ENCODE data around the gene APBB3. TPM values are rescaled to one million over a fixed set of nuclear protein-coding genes. Genes with fewer than 3 reads are reported as not detected.

The APBB3 gene
- total and polyA plus RNA-seq, 2 experiments from 2014 or later, result 13.1 to 13.8 TPM

DNA sequence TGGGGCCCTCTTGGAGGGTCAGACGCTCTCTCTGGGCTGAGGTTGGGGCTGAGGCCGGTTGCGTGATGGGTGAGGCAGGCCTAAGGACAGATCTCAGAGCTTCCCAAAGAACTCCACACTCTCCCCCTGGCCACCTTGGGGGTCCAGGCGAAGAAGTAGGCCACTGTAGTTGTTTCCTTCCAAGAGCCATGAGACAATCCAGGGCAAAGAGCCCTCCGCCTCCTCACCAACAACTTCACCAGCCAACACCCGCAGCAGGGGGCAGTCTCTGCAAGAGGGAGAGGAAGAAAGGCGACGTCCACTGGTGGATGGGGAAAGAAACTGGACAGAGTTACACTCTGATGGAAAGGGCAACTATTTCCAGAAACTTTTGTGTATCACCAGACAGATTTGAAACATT, 10.9 kb upstream of the APBB3 start:
- Histone ChIP-seq H2AFZ (no peak overlapping the region), H4K20me1 (ENCODE audit: insufficient read depth) (no peaks in the 10 kb centered on the region), H3K27ac (no peak overlapping the region), H3K4me1 (ENCODE audit: insufficient read depth) (no peaks in the 10 kb centered on the region), H3K36me3 (ENCODE audit: low read depth) (no peaks in the 10 kb centered on the region), H3K4me2 (ENCODE audit: unreplicated experiment) (no peak overlapping the region), H3K4me3 (no peak overlapping the region), H3K27me3 (replicated peaks; ENCODE audit: insufficient read depth) (no peaks in the 10 kb centered on the region), H3K9me3 (ENCODE audit: low read depth) (no peaks in the 10 kb centered on the region), H3K79me2 (ENCODE audit: insufficient read depth) (no peaks in the 10 kb centered on the region), H3F3A (ENCODE audit: insufficient read depth) (no peaks in the 10 kb centered on the region), H3K9ac (no peak overlapping the region), H3K9me2 (ENCODE audit: insufficient read depth) (no peaks in the 10 kb centered on the region)
- no peak for TF ChIP-seq EZH2 (IDR thresholded peaks at IDR 0.05; ENCODE audit: insufficient read depth, poor library complexity, severe bottlenecking)
- no peak for TF ChIP-seq EZH2phosphoT487 (IDR thresholded peaks at IDR 0.05; ENCODE audit: insufficient read depth, low read depth)
- in situ Hi-C loops (cut with MboI), result no loop called here
- DNase-seq, result peak; percentile 69
- WGBS, 2 experiments (ENCODE audit: low coverage in 1 of 2, low lambda C conversion rate in 2 of 2, missing lambda C conversion rate in 2 of 2), result 62 to 68% methylated on average over 8 of the region's 8 CpGs

DNA sequence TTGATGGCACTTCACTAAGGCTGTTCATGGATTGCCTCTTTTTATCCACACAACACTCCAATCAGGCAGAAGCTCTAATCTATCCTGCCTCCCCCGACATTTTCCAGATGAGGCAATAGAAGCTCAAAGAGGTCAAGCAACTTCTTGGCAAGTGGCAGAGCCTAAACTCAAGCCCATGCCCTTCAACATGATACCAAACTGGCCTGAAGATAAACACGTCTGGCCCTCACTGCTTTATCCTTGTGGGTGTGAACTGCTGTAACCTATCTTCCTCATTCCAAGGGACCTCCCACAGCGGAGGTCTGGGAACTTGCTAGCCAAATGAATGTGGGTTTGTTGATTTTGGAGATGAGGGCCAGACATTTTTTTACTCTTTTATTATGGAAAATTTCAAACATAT, 9.8 kb upstream of the APBB3 start:
- Histone ChIP-seq H3K9me2 (ENCODE audit: insufficient read depth) (no peaks in the 10 kb centered on the region), H3K36me3 (ENCODE audit: low read depth) (no peaks in the 10 kb centered on the region), H3K4me2 (ENCODE audit: unreplicated experiment) (no peak overlapping the region), H3K9me3 (ENCODE audit: low read depth) (no peaks in the 10 kb centered on the region), H3K9ac (no peak overlapping the region), H4K20me1 (ENCODE audit: insufficient read depth) (no peaks in the 10 kb centered on the region), H3K79me2 (ENCODE audit: insufficient read depth) (0 out of 2 replicates have a peak, but pooled peaks cover 2% of the 10 kb centered on the region), H3K4me3 (no peak overlapping the region), H3F3A (ENCODE audit: insufficient read depth) (no peaks in the 10 kb centered on the region), H2AFZ (no peak overlapping the region), H3K27ac (no peak overlapping the region), H3K27me3 (replicated peaks; ENCODE audit: insufficient read depth) (no peaks in the 10 kb centered on the region), H3K4me1 (ENCODE audit: insufficient read depth) (no peaks in the 10 kb centered on the region)
- in situ Hi-C loops (cut with MboI), result no loop called here
- 43 to 44% methylated on average over 3 of the region's 3 CpGs for WGBS, 2 experiments (ENCODE audit: low coverage in 1 of 2, low lambda C conversion rate in 2 of 2, missing lambda C conversion rate in 2 of 2)
- DNase-seq, result no peak
- TF ChIP-seq EZH2 (IDR thresholded peaks at IDR 0.05; ENCODE audit: insufficient read depth, poor library complexity, severe bottlenecking), result no peak

DNA sequence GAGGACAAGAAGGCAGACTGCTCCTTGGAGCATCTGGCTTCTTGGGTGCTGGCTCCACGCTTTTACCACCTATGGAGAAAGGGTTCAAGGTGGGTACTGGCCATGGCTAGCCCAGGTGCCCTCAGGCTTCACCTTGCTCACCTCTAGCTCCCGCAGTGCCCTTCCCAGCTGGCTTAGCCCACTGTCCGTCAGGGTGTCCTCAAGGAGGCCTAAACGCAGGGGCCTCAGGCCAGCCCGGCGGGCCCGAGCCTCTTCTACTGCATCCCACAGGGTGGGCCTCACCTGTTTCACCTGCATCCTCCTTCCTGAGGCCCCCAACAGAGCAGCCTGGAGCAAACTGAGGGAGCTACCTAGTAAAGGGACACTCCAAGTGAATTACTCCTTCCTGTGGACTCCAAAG, 9.3 kb upstream of the APBB3 start:
- Histone ChIP-seq H3F3A (ENCODE audit: insufficient read depth) (no peaks in the 10 kb centered on the region), H3K9me3 (ENCODE audit: low read depth) (no peaks in the 10 kb centered on the region), H3K27me3 (replicated peaks; ENCODE audit: insufficient read depth) (no peaks in the 10 kb centered on the region), H3K79me2 (ENCODE audit: insufficient read depth) (peaks cover 6% of the 10 kb centered on the region; the same call in 1 of the 2 replicates), H2AFZ (no peak overlapping the region), H3K4me3 (no peak overlapping the region), H4K20me1 (ENCODE audit: insufficient read depth) (no peaks in the 10 kb centered on the region), H3K4me1 (ENCODE audit: insufficient read depth) (no peaks in the 10 kb centered on the region), H3K36me3 (ENCODE audit: low read depth) (no peaks in the 10 kb centered on the region), H3K9me2 (ENCODE audit: insufficient read depth) (no peaks in the 10 kb centered on the region), H3K27ac (no peak overlapping the region), H3K9ac (no peak overlapping the region), H3K4me2 (ENCODE audit: unreplicated experiment) (no peak overlapping the region)
- TF ChIP-seq EZH2phosphoT487 (IDR thresholded peaks at IDR 0.05; ENCODE audit: insufficient read depth, low read depth) (no peak), EZH2 (IDR thresholded peaks at IDR 0.05; ENCODE audit: insufficient read depth, poor library complexity, severe bottlenecking) (no peak)
- 88 to 94% methylated on average over 7 of the region's 7 CpGs for WGBS, 2 experiments (ENCODE audit: low coverage in 1 of 2, low lambda C conversion rate in 2 of 2, missing lambda C conversion rate in 2 of 2)
- DNase-seq, result no peak
- in situ Hi-C loops (cut with MboI), result no loop called here

DNA sequence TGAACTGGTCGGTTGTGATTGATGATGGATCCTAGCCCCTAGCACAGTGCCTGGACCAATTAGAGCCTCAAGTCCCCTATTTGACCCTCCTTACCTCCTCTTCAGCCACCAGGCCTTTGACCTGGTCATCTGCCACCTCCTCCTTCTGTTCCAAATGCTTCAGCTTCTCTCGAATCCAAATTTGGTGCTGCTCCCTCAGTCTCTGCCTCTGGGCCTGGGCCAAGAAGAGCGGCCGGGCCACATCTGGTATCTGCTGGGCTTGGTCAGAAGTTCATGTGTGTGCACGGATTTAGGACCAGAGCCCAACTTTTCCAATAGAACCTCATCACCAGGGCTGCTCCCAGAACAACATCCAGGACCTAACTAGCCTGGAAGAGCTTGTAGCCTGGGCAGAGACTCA, 6.7 kb upstream of the APBB3 start:
- WGBS, 2 experiments (ENCODE audit: low coverage in 1 of 2, low lambda C conversion rate in 2 of 2, missing lambda C conversion rate in 2 of 2), result 30 to 33% methylated on average over 5 of the region's 5 CpGs
- no peak for DNase-seq
- Histone ChIP-seq H3K36me3 (ENCODE audit: low read depth) (peaks cover 8% of the 10 kb centered on the region; the same call in 1 of the 2 replicates), H3K9ac (no peak overlapping the region), H3K4me1 (ENCODE audit: insufficient read depth) (peaks cover 2% of the 10 kb centered on the region; the same call in 1 of the 2 replicates), H4K20me1 (ENCODE audit: insufficient read depth) (no peaks in the 10 kb centered on the region), H3F3A (ENCODE audit: insufficient read depth) (0 out of 2 replicates have a peak, but pooled peaks cover 1% of the 10 kb centered on the region), H3K9me2 (ENCODE audit: insufficient read depth) (no peaks in the 10 kb centered on the region), H3K4me2 (ENCODE audit: unreplicated experiment) (no peak overlapping the region), H3K79me2 (ENCODE audit: insufficient read depth) (peaks cover 32% of the 10 kb centered on the region), H3K4me3 (no peak overlapping the region), H3K27ac (no peak overlapping the region), H3K27me3 (replicated peaks; ENCODE audit: insufficient read depth) (no peaks in the 10 kb centered on the region), H3K9me3 (ENCODE audit: low read depth) (no peaks in the 10 kb centered on the region), H2AFZ (no peak overlapping the region)
- no peak for TF ChIP-seq EZH2phosphoT487 (IDR thresholded peaks at IDR 0.05; ENCODE audit: insufficient read depth, low read depth)
- no peak for TF ChIP-seq EZH2 (IDR thresholded peaks at IDR 0.05; ENCODE audit: insufficient read depth, poor library complexity, severe bottlenecking)
- in situ Hi-C loops (cut with MboI), result no loop called here

DNA sequence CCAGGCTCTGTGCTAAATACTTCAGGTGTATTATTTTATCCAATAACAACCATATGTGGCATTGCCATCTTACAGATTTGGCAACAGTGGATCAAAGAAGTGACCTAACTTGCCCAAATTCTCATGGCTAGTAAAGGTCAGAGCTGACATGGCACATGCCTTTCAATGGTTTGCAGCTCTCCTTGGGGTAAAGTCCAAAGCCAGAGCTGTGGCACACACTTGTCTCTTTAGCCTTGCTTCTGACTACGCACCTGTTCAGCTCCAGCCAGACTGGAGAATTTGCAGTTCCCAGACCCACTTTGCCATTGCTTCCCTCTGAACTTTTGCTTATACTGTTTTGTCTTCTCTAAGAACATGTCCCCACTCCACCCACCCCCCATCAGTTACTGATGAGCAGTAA, 6.1 kb upstream of the APBB3 start:
- Histone ChIP-seq H2AFZ (no peak overlapping the region), H3K4me3 (no peak overlapping the region), H3K79me2 (ENCODE audit: insufficient read depth) (peaks cover 38% of the 10 kb centered on the region), H3K27me3 (replicated peaks; ENCODE audit: insufficient read depth) (no peaks in the 10 kb centered on the region), H4K20me1 (ENCODE audit: insufficient read depth) (no peaks in the 10 kb centered on the region), H3K36me3 (ENCODE audit: low read depth) (peaks cover 8% of the 10 kb centered on the region; the same call in 1 of the 2 replicates), H3K27ac (no peak overlapping the region), H3K9ac (no peak overlapping the region), H3F3A (ENCODE audit: insufficient read depth) (0 out of 2 replicates have a peak, but pooled peaks cover 7% of the 10 kb centered on the region), H3K9me2 (ENCODE audit: insufficient read depth) (no peaks in the 10 kb centered on the region), H3K4me2 (ENCODE audit: unreplicated experiment) (no peak overlapping the region), H3K4me1 (ENCODE audit: insufficient read depth) (peaks cover 8% of the 10 kb centered on the region), H3K9me3 (ENCODE audit: low read depth) (no peaks in the 10 kb centered on the region)
- in situ Hi-C loops (cut with MboI), result no loop called here
- WGBS, 2 experiments (ENCODE audit: low coverage in 1 of 2, low lambda C conversion rate in 2 of 2, missing lambda C conversion rate in 2 of 2), result 95 to 100% methylated on average over 1 of the region's 1 CpG
- no peak for TF ChIP-seq EZH2 (IDR thresholded peaks at IDR 0.05; ENCODE audit: insufficient read depth, poor library complexity, severe bottlenecking)
- TF ChIP-seq EZH2phosphoT487 (IDR thresholded peaks at IDR 0.05; ENCODE audit: insufficient read depth, low read depth), result no peak
- no peak for DNase-seq
